ENCODE measurements around the gene RHBDF2.
A peak's percentile ranks its signal among the peaks of the same experiment; 100 is the strongest.
"Not testable (repeated sequence)": the region's sequence is repeated elsewhere in the genome, so short reads cannot be mapped to it uniquely, and the experiment has no call there.

The RHBDF2 gene

DNA sequence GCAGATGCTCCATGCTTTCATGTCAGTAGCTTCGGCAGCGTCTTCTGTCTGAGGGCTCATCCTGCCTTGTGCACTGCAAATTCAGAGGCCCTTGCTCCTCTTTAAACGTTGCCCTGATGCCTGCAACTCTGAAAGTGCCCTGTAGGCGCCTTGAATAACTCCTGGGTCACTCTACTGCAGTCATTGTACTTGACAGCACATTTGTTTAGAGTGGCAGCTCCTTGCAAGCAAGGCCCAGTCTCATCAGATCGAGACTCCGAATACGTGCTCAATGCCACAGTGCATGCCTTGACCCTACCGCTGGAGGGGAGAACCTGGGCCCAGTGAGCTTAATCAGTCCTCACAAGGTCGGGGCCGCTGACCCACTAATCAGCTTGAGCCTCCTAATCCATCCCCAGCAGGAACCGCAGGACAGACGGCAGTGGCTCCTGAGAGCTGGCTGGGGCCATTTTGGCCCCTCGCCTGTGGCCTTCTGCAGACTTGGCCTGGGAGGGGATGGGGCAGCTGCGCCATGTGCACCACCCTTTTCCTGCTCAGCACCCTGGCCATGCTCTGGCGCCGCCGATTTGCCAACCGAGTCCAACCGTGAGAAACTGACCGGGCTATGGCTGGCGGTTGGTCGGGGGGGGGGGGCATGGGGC, 38.5 kb upstream of the RHBDF2 start, which contains the start of gene PRCD:
PRCD (plus strand) TSS at position 414 of the 641 bp plus-strand sequence; CDS start at position 512, 98 bp downstream.
- in situ Hi-C loops (cut with HindIII; ENCODE audit: low pct_ligation_motif_present, low pct_unique_long_range_greater_than_20kb, low sequenced_read_pairs), result no loop called here
- DNase-seq, result no peak

DNA sequence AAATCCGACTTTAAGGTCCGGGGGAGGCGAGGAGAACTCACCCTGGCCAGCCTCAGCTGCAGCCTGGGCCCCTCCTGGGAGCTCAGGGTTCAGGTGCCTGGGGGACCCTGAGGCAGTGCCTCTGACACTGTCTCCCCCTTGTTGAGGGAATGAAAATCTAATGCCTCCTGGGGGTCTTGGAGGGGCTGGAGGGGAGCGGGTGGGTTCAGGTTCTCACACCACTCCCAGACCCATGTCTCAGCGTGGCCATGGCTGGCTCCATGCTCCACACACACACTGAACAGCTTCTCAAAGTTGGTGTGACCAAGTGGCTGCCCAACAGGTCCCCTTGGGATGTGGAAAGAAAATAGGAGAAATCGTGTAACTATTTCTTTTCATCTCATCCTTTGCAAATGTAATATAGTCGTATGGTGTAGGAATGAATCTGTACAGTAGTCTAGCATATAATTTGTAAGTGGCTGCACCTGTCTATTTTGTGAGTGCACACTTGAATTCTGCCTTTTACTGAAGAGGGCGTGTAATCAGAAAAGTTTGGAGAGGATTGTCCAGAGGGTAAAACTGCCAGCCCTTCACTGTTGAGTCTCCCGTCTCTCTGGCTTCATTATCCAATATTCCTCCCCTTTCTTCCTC, 37.8 kb upstream of the RHBDF2 start:
- DNase-seq, result no peak
- in situ Hi-C loops (cut with HindIII; ENCODE audit: low pct_ligation_motif_present, low pct_unique_long_range_greater_than_20kb, low sequenced_read_pairs), result no loop called here

DNA sequence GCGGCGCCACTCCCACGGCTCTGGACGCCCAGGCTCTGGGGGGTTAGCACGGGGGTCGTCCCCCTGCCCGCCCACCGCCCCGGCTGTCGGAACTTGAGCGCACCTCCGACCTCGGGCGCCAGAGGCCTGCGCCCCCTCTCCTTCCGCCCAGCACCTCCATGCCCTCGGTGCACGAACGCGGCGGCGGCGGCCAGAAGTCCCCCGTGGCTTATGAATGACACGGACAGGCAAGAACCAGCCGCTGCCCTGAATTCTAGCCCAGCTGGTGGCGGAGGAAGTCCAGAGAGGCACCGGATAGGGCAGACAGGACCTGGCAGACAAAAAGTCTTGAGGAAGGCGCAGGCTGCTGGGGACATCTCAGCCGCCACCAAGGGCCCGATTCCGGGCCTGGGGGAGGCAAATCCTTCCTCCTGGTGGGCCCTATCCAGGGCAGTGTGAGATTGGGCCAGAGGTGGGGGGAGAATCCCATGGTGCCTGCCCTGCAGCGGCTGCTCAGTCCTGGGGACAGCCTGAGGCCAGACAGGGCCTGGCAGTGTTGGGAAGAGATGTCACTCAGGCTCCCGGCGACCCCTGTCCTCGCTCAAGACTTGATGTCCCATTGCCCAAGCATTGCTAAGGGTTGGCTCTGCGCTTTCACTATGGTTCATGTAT, 37.2 kb upstream of the RHBDF2 start:
- in situ Hi-C loops (cut with HindIII; ENCODE audit: low pct_ligation_motif_present, low pct_unique_long_range_greater_than_20kb, low sequenced_read_pairs), result no loop called here
- no peak for DNase-seq

DNA sequence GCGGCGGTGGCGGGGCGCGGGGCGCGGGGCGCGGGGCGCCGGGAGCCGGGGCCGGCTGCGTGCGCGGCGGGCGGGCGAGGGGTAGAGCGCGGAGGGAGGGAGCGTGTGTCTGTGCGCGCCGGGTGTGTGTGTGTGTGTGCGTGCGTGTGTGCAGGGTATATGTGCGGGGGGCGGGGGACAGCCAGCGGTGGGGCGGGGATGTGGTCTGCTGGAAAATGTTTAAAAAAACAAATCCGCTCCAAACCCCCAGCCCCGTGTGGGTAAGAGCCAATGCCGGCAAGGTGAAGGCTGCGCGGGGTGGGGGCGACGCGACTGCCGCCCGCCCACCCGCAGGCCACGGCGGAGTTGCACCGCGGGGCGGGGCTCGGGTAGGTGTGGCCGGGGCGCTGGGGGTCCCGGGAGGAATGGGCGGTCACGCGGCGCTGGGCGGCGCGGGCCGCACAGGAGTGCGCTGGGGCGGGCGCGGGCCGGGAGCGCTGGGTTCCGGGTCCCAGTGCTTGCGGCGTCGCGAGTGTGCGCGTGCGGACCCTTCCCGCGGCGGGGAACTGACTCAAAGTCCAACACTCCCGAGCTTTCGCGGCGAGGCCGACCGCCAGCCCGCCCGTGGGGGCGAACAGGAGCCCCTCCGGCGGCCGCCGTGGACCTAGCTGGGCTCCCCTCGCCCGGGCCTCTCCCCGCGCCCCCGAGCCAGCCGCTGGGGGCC, 36.5 kb upstream of the RHBDF2 start, which contains the start of gene CYGB:
CYGB (minus strand) TSS at position 132 of the 703 bp plus-strand sequence. CDS start 167 bp downstream, outside the sequence.
- DNase-seq, result no peak
- in situ Hi-C loops (cut with HindIII; ENCODE audit: low pct_ligation_motif_present, low pct_unique_long_range_greater_than_20kb, low sequenced_read_pairs), result no loop called here

DNA sequence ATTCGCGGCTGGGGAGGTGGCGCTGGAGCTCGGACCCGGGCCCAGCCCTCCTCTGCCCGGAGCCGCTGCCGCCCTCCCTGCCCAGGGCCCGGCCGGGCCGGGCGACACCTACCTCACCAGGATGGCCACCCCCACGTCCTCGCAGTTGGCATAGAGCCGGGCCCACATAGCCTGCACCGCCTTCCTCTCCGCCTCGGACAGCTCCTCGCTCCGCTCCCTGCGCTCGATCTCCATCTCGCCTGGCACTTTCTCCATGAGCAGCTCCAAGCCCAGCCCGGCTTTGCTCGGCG, 36.0 kb upstream of the RHBDF2 start:
- peak; percentile 43 for DNase-seq
- in situ Hi-C loops (cut with HindIII; ENCODE audit: low pct_ligation_motif_present, low pct_unique_long_range_greater_than_20kb, low sequenced_read_pairs), result no loop called here

DNA sequence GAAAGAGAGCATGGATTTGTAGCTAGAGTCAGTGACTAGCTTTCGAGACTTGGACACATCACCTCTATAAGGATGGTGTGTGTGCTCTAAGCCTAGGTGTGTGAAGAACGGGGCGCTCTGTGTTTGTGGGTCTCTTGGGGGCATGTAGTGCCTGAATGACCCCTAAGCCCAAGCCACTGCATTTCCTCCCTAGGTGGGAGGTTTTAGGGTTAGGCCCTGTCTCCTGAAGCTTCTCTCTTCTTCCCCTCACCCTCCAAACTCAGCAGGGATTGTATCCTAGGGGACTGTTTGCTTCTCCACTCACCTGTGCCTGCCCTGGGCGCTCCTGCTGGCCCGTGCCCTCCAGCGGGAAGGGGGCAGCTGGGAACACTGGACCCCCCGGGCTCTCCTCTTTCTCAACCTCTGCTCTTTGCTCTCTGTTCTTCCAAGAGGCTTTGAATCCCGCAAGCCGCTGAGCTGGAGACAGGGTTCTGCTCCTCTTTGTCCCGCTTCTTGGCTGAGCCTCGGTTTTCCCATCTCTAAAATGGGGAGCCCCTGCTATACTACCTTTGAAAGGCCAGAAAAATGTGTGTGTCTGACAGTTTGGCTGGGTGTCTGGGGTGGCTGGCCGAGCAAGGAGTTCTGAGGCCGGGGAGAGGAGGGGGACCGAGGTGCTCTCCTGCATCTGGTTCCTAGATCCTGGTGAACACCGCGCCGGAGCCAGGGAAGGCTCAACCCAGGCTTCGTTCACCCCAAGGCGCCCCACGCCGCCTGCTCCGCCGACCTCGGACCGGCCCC, 35.5 kb upstream of the RHBDF2 start:
- DNase-seq, result no peak
- in situ Hi-C loops (cut with HindIII; ENCODE audit: low pct_ligation_motif_present, low pct_unique_long_range_greater_than_20kb, low sequenced_read_pairs), result no loop called here

DNA sequence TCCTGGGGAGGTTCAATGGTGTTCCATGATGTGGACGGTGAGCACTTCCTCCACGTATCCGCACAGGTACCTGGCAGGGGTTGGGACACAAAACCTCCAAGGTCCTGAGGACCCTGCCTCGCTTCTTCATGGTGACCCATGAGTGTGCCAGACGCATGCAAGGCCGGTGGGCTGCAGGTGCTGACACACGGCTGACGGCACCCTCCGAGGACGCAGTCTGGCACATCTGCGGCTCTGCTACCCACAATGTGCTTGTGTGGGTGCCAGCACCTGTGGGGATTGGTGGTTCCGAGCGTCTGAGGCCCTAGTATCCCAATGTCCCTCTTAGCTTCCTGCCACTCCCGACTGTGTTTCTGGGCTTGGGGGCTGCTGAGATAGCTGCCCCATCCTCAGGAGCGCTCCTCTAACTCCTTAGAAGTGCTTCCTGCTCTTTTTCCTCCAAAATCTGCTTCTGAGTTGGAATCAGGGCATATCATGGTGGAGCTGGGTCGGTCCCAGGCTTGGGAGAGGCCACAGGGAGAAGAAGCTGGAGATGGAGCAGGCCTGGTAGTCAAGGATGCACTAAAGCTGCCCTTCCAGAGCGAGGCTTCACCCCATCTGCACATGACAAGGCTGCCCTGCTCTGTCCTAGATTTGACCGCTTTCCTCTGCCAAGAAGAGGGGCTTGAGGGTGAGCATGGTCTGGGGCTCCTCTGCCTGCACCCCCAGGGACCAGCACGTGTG, 34.7 kb upstream of the RHBDF2 start:
- in situ Hi-C loops (cut with HindIII; ENCODE audit: low pct_ligation_motif_present, low pct_unique_long_range_greater_than_20kb, low sequenced_read_pairs), result no loop called here
- no peak for DNase-seq

DNA sequence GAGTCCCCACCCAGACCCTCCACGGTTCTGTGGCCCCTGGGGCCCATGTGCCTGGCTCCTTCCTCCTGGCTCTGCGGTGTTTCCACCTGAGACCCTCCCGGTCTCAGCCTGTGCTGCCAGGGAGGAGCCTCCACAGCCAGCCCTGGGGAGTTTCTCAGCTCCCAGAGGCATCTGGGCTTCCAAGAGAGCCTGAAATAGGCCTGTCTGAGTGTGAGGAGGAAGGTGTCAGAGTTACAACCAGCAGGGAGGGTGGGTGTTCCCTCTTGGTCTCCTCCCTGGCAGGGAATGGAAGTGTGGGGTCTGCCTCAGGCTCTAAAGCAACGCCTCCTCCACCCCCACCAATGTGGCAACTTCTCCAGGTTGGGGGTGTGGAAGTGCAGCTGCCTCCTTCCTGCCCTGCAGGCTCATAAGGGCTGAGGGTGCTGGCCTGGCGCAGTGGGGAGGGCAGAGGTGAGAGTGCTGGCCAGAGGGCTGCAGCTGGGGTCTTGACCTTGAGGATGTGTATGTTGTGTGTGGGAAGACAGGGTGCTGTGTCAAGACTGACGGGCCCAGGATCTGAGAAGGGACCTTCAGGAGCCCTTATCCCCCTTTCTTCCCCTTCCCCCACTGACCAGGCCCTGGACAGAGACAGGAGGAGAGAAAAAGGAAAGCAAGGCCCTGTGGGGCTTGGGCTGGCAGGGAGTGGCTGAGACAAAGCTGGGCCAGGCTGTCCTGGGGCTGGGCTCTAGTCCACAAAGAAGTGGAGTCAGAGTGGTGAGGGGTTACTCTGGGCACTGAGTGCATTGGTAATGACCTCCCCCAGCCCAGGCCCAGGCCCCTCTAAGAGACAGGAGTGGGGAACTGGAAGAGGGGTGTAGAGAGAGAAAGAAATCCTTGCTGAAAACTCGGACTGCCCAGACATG, 33.9 kb upstream of the RHBDF2 start:
- DNase-seq, result no peak
- in situ Hi-C loops (cut with HindIII; ENCODE audit: low pct_ligation_motif_present, low pct_unique_long_range_greater_than_20kb, low sequenced_read_pairs), result no loop called here

DNA sequence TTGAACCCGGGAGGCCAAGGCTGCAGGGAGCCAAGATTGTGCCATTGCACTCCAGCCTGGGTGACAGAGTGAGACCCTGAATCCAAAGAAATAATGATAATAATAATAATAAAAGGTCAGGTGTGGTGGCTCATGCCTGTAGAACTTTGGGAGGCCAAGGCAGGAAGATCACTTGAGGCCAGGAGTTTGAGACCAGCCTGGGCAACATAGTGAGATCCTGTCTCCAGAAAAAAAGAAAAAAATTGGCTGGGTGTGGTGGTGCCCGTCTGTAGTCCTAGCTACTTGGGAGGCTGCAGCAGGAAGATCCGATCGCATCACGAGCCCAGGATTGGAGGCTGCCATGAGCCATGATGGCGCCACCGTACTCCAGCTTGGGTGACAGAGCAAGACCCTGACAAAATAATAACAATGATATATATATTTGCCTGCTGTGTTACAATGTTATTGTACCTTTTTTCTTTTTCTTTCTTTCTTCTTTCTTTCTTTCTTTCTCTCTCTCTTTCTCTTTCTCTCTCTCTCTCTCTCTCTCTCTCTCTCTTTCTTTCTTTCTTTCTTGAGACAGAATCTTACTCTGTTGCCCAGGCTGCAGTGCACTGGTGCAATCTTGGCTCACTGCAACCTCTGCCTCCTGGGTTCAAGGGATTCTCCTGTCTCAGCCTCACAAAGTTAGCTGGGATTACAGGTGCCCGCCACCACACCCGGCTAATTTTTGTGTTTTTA, 32.6 kb upstream of the RHBDF2 start:
- in situ Hi-C loops (cut with HindIII; ENCODE audit: low pct_ligation_motif_present, low pct_unique_long_range_greater_than_20kb, low sequenced_read_pairs); DNase-seq: not testable (repeated sequence)

DNA sequence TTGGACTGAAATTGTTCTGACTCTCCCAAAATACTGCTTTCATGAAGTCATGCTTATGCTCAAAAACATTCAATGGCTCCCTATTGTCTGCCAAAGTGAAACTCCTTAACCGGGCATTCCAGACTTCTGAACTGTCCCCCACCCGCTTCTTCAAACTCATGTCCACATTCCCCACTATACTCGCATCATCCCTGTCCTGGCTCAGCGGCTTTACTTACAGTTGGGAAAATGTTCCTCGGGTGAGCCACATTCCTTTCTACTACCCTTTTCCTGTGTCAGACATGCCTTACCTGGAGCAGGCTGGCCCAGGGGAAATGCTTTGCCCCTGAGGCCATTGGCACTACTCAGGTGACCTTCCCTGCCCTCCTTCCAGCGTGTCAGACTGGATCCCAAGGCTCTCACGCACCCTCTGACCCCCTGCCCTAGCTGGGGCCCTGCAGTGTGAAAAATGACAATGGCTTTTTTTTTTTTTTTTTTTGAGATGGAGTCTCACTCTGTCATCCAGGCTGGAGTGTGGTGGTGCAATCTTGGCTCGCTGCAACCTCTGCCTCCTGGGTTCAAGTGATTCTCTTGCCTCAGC, 30.9 kb upstream of the RHBDF2 start:
- in situ Hi-C loops (cut with HindIII; ENCODE audit: low pct_ligation_motif_present, low pct_unique_long_range_greater_than_20kb, low sequenced_read_pairs), result no loop called here
- DNase-seq, result no peak

DNA sequence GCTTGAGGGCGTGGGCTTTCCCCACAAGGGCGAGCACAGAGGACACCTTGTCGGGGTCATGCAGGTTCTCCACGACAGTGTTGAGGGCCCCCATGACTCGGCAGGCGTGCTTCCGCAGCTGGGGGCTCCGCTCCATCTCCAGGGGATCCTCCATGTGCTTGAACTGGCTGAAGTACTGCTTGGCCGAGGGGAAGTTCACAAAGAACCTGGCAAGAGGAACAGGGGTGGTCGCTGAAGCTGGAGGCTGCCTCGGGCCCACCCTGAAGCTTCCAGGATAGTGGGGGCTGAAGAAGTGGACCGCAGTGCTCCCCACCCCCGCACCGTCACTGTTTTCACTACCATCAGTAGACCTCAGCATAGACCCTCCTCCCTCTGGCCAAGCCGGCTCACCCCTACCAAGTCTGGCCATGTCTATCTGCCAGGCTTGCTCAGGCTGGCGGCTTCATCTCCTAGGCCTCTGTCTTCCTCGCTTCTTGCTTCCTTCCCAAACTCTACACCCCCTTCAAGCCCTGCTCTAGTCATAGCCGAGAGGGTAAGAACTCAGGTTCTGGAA, 30.3 kb upstream of the RHBDF2 start:
- no peak for DNase-seq
- in situ Hi-C loops (cut with HindIII; ENCODE audit: low pct_ligation_motif_present, low pct_unique_long_range_greater_than_20kb, low sequenced_read_pairs), result no loop called here

DNA sequence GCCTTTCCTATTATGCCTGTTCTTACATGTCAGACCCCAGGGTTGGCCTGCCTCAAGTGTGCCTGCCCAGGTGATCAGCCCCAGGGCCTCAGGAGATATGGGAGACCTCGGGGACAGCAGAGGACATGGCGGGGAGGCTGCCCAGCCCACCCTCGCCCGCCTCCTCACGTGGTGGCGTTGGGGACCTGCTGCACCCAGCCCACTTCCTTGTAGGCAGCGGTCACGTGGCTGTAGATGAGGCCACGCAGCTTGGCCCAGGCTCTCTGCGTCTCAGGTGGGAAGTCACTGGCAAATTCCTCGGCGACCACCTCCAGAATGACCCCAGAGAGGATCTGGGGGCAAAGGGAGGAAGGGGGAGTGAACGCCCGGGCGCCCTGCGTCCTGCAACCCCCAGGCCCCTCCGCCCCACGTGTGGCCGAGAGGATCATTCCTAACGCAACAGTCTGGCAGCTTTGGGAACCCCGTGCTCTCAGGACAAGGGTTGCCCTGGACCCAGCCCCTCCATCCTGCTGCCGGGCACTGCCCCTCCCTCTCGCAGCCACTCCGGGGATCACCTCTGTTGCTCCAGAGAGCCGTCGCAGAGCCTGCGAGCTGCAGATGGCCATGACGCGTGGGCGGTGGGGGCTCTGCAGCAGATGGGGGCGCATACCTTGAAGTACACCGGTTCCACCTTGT, 29.7 kb upstream of the RHBDF2 start:
- in situ Hi-C loops (cut with HindIII; ENCODE audit: low pct_ligation_motif_present, low pct_unique_long_range_greater_than_20kb, low sequenced_read_pairs), result no loop called here
- no peak for DNase-seq

DNA sequence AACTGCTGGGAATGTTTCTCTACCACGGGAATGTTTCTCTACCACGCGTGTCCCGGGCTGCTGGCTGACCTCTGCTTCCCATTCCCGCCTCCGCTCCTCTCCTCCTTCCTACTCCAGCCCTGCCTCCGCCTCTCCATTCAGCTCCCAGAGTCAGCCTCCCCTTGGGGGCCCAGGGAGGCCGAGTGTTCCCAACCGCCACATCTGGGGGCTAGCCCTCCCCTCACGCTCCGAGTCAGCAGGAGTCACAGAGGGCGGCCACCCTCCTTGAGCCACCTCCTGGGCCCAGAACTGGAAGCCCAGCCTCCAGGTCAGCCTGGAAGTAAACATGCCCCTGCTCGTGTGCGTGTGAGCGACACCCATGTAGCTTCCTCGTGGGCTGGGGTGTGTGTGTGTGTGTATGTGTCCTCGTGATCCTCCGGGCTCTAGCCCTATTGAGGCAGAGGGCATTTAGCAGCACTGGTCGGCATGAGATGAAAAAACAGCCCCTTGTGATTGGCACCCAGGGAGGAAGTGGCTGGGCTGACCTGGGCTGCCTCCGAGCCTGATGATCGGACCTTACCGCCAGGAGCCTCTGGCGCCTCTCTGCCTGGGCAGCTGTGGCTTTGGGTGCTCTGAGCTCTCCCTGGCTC, 29.0 kb upstream of the RHBDF2 start:
- DNase-seq, result no peak
- in situ Hi-C loops (cut with HindIII; ENCODE audit: low pct_ligation_motif_present, low pct_unique_long_range_greater_than_20kb, low sequenced_read_pairs), result no loop called here

DNA sequence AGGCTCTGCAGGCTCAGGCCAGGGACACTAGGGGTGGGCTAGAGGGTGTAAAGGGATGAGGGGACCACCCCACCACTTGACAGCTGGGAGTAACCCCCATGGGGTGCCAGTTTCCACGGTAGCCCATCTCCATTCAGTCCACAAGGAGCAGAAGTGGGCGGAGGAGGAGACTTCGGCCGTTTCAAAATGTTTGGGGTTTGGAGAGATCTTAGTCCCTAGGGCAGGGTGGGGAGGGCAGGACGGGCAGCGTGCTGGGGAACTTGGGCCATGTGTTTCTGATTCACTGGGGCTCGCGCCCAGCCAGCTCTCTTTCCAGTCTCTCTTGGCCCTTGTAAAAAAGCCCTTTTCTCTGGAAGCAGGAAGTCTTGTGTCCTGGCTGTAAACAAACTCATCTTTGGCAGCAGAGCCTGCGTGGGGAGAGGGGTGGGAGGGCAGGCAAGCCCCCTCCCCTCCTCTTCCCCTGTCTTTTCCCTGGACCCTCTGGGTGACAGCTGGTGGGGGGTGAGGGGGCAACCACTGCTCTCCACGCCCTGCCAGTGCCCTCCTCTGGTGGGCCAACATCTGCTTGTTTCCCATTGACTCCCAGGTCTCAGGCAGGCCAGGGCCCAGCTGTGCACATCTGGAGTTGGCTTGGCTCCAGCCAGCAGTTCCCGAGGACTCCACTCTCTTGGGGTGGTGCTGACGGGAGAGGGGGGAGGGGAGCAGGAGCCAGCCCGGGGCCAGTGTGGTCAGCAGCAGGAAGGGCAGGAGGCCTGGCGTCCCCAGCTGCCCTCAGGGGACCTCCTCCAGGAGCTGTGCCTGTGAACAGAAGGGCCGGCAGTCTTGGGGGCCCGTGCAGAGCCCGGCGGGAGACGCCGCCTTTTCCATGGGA, 28.2 kb upstream of the RHBDF2 start:
- in situ Hi-C loops (cut with HindIII; ENCODE audit: low pct_ligation_motif_present, low pct_unique_long_range_greater_than_20kb, low sequenced_read_pairs), result no loop called here
- DNase-seq, result no peak

All from ACHN (cell line).